Nephron progenitor cell (in vitro differentiated cells): ENCODE measurements around the gene WWOX.

ENCODE experiments used
- DNase-seq: peaks from one replicate; pipeline ENCODE4 v3.0.0; 2021
- H3K27ac Mint-ChIP-seq: 2 replicates; pipeline ENCODE4 v1.8.0; 2021; ENCODE audit warnings: mild to moderate bottlenecking, moderate library complexity, mixed read lengths
- H3K27me3 Mint-ChIP-seq: 2 replicates; pipeline ENCODE4 v1.8.0; 2021; ENCODE audit warnings: mild to moderate bottlenecking, low read depth, mixed read lengths; ENCODE audit not compliant: poor library complexity
- H3K36me3 Mint-ChIP-seq: 2 replicates; pipeline ENCODE4 v1.8.0; 2021; ENCODE audit warnings: low read depth, mixed read lengths
- H3K4me1 Mint-ChIP-seq: 2 replicates; pipeline ENCODE4 v1.8.0; 2021; ENCODE audit warnings: mixed read lengths
- H3K4me3 Mint-ChIP-seq: 2 replicates; pipeline ENCODE4 v1.8.0; 2021; ENCODE audit warnings: mild to moderate bottlenecking, moderate library complexity, mixed read lengths
- H3K9me3 Mint-ChIP-seq: 2 replicates; pipeline ENCODE4 v1.8.0; 2021; ENCODE audit warnings: mild to moderate bottlenecking, moderate library complexity, mixed read lengths
- CTCF ChIP-seq: fragments of 200-600 bp; sonication (generic); IDR thresholded peaks from 2 replicates; pipeline ENCODE4 v1.5.0; 2021; ENCODE audit warnings: antibody characterized with exemption

The WWOX gene

GRCh38 chr16:78535098-78535497 lies 435.6 kb downstream of the WWOX start:
- H3K27ac Mint-ChIP-seq: no peak overlapping the region
- no peak for DNase-seq
- H3K4me1 Mint-ChIP-seq: peaks cover 6% of the 10 kb centered on the region
- H3K36me3 Mint-ChIP-seq: peaks cover 4% of the 10 kb centered on the region
- TF ChIP-seq CTCF: no peak
- H3K4me3 Mint-ChIP-seq: no peak overlapping the region
- peaks cover 7% of the 10 kb centered on the region for H3K9me3 Mint-ChIP-seq
- H3K27me3 Mint-ChIP-seq: peaks cover 3% of the 10 kb centered on the region

- no peak for TF ChIP-seq CTCF
- no peak overlapping the region for H3K27ac Mint-ChIP-seq
Observed at GRCh38 chr16:78537511-78537910, 438.1 kb downstream of the WWOX start.

GRCh38 chr16:78538292-78538691 lies 438.8 kb downstream of the WWOX start:
- Mint-ChIP-seq H3K27ac (peak overlapping the region; percentile 16), H3K36me3 (peaks cover 4% of the 10 kb centered on the region), H3K4me1 (peaks cover 10% of the 10 kb centered on the region), H3K4me3 (no peak overlapping the region), H3K9me3 (peaks cover 6% of the 10 kb centered on the region), H3K27me3 (peaks cover 3% of the 10 kb centered on the region)
- DNase-seq: no peak
- TF ChIP-seq CTCF: no peak

More at GRCh38 chr16:78537511-78537910, 438.1 kb downstream of the WWOX start:
- peaks cover 4% of the 10 kb centered on the region for H3K36me3 Mint-ChIP-seq
- no peak for DNase-seq
- H3K4me1 Mint-ChIP-seq: peaks cover 4% of the 10 kb centered on the region
- H3K4me3 Mint-ChIP-seq: no peak overlapping the region
- peaks cover 3% of the 10 kb centered on the region for H3K27me3 Mint-ChIP-seq
- peaks cover 7% of the 10 kb centered on the region for H3K9me3 Mint-ChIP-seq

GRCh38 chr16:78538919-78539318 lies 439.5 kb downstream of the WWOX start:
- Mint-ChIP-seq H3K9me3 (no peaks in the 10 kb centered on the region), H3K36me3 (no peaks in the 10 kb centered on the region), H3K27me3 (peaks cover 3% of the 10 kb centered on the region), H3K4me3 (no peak overlapping the region), H3K27ac (no peak overlapping the region), H3K4me1 (peaks cover 10% of the 10 kb centered on the region)
- DNase-seq: no peak
- TF ChIP-seq CTCF: no peak

GRCh38 chr16:78542419-78542818 lies 443.0 kb downstream of the WWOX start:
- no peak for DNase-seq
- no peak overlapping the region for H3K4me3 Mint-ChIP-seq
- H3K27ac Mint-ChIP-seq: no peak overlapping the region
- TF ChIP-seq CTCF: no peak
- H3K9me3 Mint-ChIP-seq: peaks cover 4% of the 10 kb centered on the region
- H3K4me1 Mint-ChIP-seq: peaks cover 6% of the 10 kb centered on the region
- H3K36me3 Mint-ChIP-seq: no peaks in the 10 kb centered on the region
- no peaks in the 10 kb centered on the region for H3K27me3 Mint-ChIP-seq

GRCh38 chr16:78543023-78543422 lies 443.6 kb downstream of the WWOX start:
- H3K27me3 Mint-ChIP-seq: no peaks in the 10 kb centered on the region

More at GRCh38 chr16:78543023-78543422, 443.6 kb downstream of the WWOX start:
- H3K27ac Mint-ChIP-seq: no peak overlapping the region
- peaks cover 6% of the 10 kb centered on the region for H3K4me1 Mint-ChIP-seq
- no peak for TF ChIP-seq CTCF
- H3K9me3 Mint-ChIP-seq: peaks cover 4% of the 10 kb centered on the region
- H3K4me3 Mint-ChIP-seq: no peak overlapping the region
- no peaks in the 10 kb centered on the region for H3K36me3 Mint-ChIP-seq
- DNase-seq: no peak
